K562 (cell line): ENCODE results near the gene PHACTR2. TPM values are rescaled to one million over a fixed set of nuclear protein-coding genes. Genes with fewer than 3 reads are reported as not detected.
A peak's percentile ranks its signal among the peaks of the same experiment; 100 is the strongest.

Experiments used
- CEBPG ChIP-seq, 3 experiments: fragments of 200-800 bp in 1 of 3; sonication (Bioruptor generic) in 1 of 3; sonication (generic) in 1 of 3; formaldehyde crosslinking in 1 of 3; IDR thresholded peaks in 2 of 3; conservative IDR thresholded peaks in 1 of 3; 2 replicates each; pipeline versions ENCODE4 v1.6.1 to v1.8.0; 2016 to 2022; ENCODE audit warnings: missing compliant biosample characterization in 2 of 3, missing genetic modification characterization in 2 of 3, mild to moderate bottlenecking in 1 of 3, missing genetic modification reagents in 1 of 3
- CHD4 ChIP-seq: fragments of 200-600 bp; sonication (generic); IDR thresholded peaks from 3 replicates; pipeline ENCODE4 v1.6.1; 2012; ENCODE audit warnings: low read depth, mild to moderate bottlenecking, mixed read lengths, low read length, inconsistent platforms; ENCODE audit not compliant: insufficient read depth, insufficient replicate concordance, poor library complexity, severe bottlenecking
- CXXC5 ChIP-seq: fragments of 250-450 bp; sonication (Bioruptor Pico); IDR thresholded peaks from 2 replicates; pipeline ENCODE4 v1.8.0; 2022; ENCODE audit warnings: inconsistent platforms, mild to moderate bottlenecking, moderate library complexity
- DLX4 ChIP-seq: fragments of 250-450 bp; sonication (Bioruptor Pico); IDR thresholded peaks from 2 replicates; pipeline ENCODE4 v1.6.1; 2021; ENCODE audit warnings: mild to moderate bottlenecking
- E2F6 ChIP-seq, 2 experiments: IDR thresholded peaks; 2 replicates each; pipeline ENCODE4 v1.6.1; 2011; ENCODE audit warnings: borderline replicate concordance in 1 of 2, control low read depth in 1 of 2, low read depth in 1 of 2, low read length in 1 of 2, mild to moderate bottlenecking in 1 of 2, mixed read lengths in 1 of 2, moderate library complexity in 1 of 2; ENCODE audit not compliant: insufficient read depth in 1 of 2, insufficient read length in 1 of 2, poor library complexity in 1 of 2, severe bottlenecking in 1 of 2; ENCODE audit errors: extremely low read depth in 1 of 2
- FIP1L1 ChIP-seq: fragments of 200-400 bp; formaldehyde crosslinking; IDR thresholded peaks from 2 replicates; pipeline ENCODE4 v1.6.1; 2018; ENCODE audit warnings: mild to moderate bottlenecking, low read depth, low read length; ENCODE audit not compliant: poor library complexity, severe bottlenecking
- FOXM1 ChIP-seq, 2 experiments: fragments of 450-650 bp in 1 of 2; sonication (generic) in 1 of 2; formaldehyde crosslinking in 1 of 2; IDR thresholded peaks; 2 replicates each; pipeline versions ENCODE4 v1.6.1 to v1.9.0; 2017 to 2022; ENCODE audit warnings: low read depth in 2 of 2, mild to moderate bottlenecking in 2 of 2, missing genetic modification reagents in 1 of 2, moderate library complexity in 1 of 2
- GABPB1 ChIP-seq: sonication (generic); formaldehyde crosslinking; IDR thresholded peaks from 2 replicates; pipeline ENCODE4 v1.8.0; 2022; ENCODE audit warnings: mild to moderate bottlenecking, missing genetic modification reagents
- HMGN3 ChIP-seq: IDR thresholded peaks from 2 replicates; pipeline ENCODE4 v1.6.1; 2011; ENCODE audit warnings: borderline replicate concordance, low read depth, mild to moderate bottlenecking, mixed read lengths, low read length; ENCODE audit not compliant: insufficient read length; ENCODE audit errors: extremely low read depth
- KLF16 ChIP-seq: IDR thresholded peaks from 2 replicates; pipeline ENCODE4 v1.6.1; 2016; ENCODE audit warnings: antibody characterized with exemption
- MLX ChIP-seq, 2 experiments: fragments of 450-650 bp in 1 of 2; sonication (generic) in 1 of 2; formaldehyde crosslinking; conservative IDR thresholded peaks; 2 replicates each; pipeline versions ENCODE4 v1.4.0 to v1.8.1; 2020 to 2022; ENCODE audit warnings: mild to moderate bottlenecking in 1 of 2, missing genetic modification reagents in 1 of 2
- NONO ChIP-seq, 2 experiments: fragments of 200-400 bp in 1 of 2; fragments of 450-650 bp in 1 of 2; formaldehyde crosslinking in 1 of 2; IDR thresholded peaks; 2 replicates each; pipeline ENCODE4 v1.6.1; 2017; ENCODE audit warnings: low read depth in 2 of 2, mild to moderate bottlenecking in 2 of 2, moderate library complexity in 2 of 2, low read length in 1 of 2
- PCBP1 ChIP-seq: fragments of 200-400 bp; formaldehyde crosslinking; IDR thresholded peaks from 2 replicates; pipeline ENCODE4 v1.6.1; 2018; ENCODE audit warnings: mild to moderate bottlenecking, low read depth, low read length; ENCODE audit not compliant: poor library complexity, severe bottlenecking
- PHF8 ChIP-seq: fragments of 200-600 bp; sonication (generic); IDR thresholded peaks from 2 replicates; pipeline ENCODE4 v1.6.1; 2012; ENCODE audit warnings: mixed run types, mild to moderate bottlenecking, inconsistent platforms, low read length, moderate library complexity, borderline replicate concordance
- SIN3B ChIP-seq: fragments of 450-650 bp; IDR thresholded peaks from 2 replicates; pipeline ENCODE4 v1.6.1; 2017; ENCODE audit warnings: low read depth, mild to moderate bottlenecking, moderate library complexity
- SOX6 ChIP-seq: fragments of 450-650 bp; IDR thresholded peaks from 2 replicates; pipeline ENCODE4 v1.6.1; 2014; ENCODE audit warnings: mild to moderate bottlenecking
- TEAD1 ChIP-seq, 2 experiments: fragments of 450-650 bp in 1 of 2; sonication (generic) in 1 of 2; formaldehyde crosslinking; IDR thresholded peaks; 2 replicates each; pipeline versions ENCODE4 v1.4.0 to v1.8.0; 2020 to 2022; ENCODE audit warnings: mild to moderate bottlenecking in 2 of 2, missing genetic modification reagents in 1 of 2
- ZNF24 ChIP-seq: fragments of 450-650 bp; IDR thresholded peaks from 2 replicates; pipeline ENCODE4 v1.6.1; 2016
- ZNF655 ChIP-seq: fragments of 250-450 bp; sonication (Bioruptor Pico); IDR thresholded peaks from 2 replicates; pipeline ENCODE4 v1.5.0; 2021
- ZNF785 ChIP-seq: fragments of 250-450 bp; sonication (Bioruptor Pico); IDR thresholded peaks from 2 replicates; pipeline ENCODE4 v1.4.0; 2020; ENCODE audit warnings: mild to moderate bottlenecking
- polyA plus RNA-seq, 8 experiments: library from polyadenylated mRNA; depleted of rRNA in 4 of 8; stranded (reverse) in 5 of 8; unstranded in 3 of 8; fragments of >200 nt; fragmentation: Nextera tagmentation in 2 of 8; fragmentation: Illumina TruSeq in 1 of 8; extraction: Ambion mirVana in 2 of 8; extraction: Trizol in 1 of 8; gene quantifications; 2 replicates each; pipeline versions ENCODE4 v1.2.1 to v1.2.3, GENCODE V29; 2011 to 2014; ENCODE audit warnings: inconsistent platforms in 1 of 8, missing spikeins in 1 of 8
- total RNA-seq, 7 experiments: library from RNA; depleted of rRNA in 6 of 7; stranded (reverse); fragments of >200 nt in 6 of 7; fragmentation: Illumina TruSeq in 2 of 7; extraction: Trizol in 2 of 7; gene quantifications; 2 replicates each; pipeline versions ENCODE4 v1.2.1 to v1.2.3, GENCODE V29; 2011 to 2021; ENCODE audit warnings: low replicate concordance in 1 of 7

PHACTR2 gene
- total and polyA plus RNA-seq, 9 of the 15 experiments (the other 6 are each of a cell fraction or from before 2014, with no cell fraction given): 5.3 to 52.5 (median 22.9) TPM

GRCh38 chr6:143677891-143678791 lies at the start of gene PHACTR2 (continued):
- no peak for TF ChIP-seq CHD4
- TF ChIP-seq MLX (CRISPR knock-in tag; conservative IDR thresholded peaks at IDR 0.05): no peak
- no peak for TF ChIP-seq FOXM1 (IDR thresholded peaks at IDR 0.05; ENCODE audit: low read depth)
- 0 out of 2 replicates have a peak, but pooled peaks have one; percentile 72 for TF ChIP-seq FOXM1 (CRISPR knock-in tag; IDR thresholded peaks at IDR 0.05; ENCODE audit: low read depth)
- TF ChIP-seq TEAD1 (CRISPR knock-in tag; IDR thresholded peaks at IDR 0.05): 0 out of 4 replicates have a peak, but pooled peaks of 1 of the 2 experiments have one; percentile 46
- peak; percentile 56 to 83 for TF ChIP-seq E2F6 (IDR thresholded peaks at IDR 0.05; ENCODE audit: borderline replicate concordance in 1 of 2, extremely low read depth in 1 of 2, insufficient read depth in 1 of 2, insufficient read length in 1 of 2, low read depth in 1 of 2, low read length in 1 of 2, poor library complexity in 1 of 2, severe bottlenecking in 1 of 2)
- 0 out of 2 replicates have a peak, but pooled peaks have one; percentile 9 for TF ChIP-seq SOX6
- TF ChIP-seq DLX4: no peak
- peak; percentile 80 for TF ChIP-seq CXXC5 (CRISPR knock-in tag)
- 0 out of 2 replicates have a peak, but pooled peaks have one; percentile 56 for TF ChIP-seq ZNF24
- peak; percentile 65 for TF ChIP-seq HMGN3
- TF ChIP-seq KLF16: peak; percentile 31; the same call in 1 of the 2 replicates
- TF ChIP-seq FIP1L1: peak; percentile 86
- TF ChIP-seq PCBP1: peak; percentile 95
- TF ChIP-seq ZNF785 (CRISPR knock-in tag): no peak
- TF ChIP-seq GABPB1: peak; percentile 48
- peak; percentile 47; the same call in 1 of the 2 replicates for TF ChIP-seq SIN3B
- TF ChIP-seq ZNF655 (CRISPR knock-in tag): no peak
- no peak for TF ChIP-seq CEBPG (CRISPR knock-in tag; IDR thresholded peaks at IDR 0.05)
- no peak for TF ChIP-seq CEBPG (tag; conservative IDR thresholded peaks at IDR 0.05 in 1 of 2, IDR thresholded peaks at IDR 0.05 in 1 of 2)
- TF ChIP-seq NONO (IDR thresholded peaks at IDR 0.05; ENCODE audit: low read depth in 2 of 2, low read length in 1 of 2): peak; percentile 18 to 26; a peak in 2 of 4 replicates
- peak; percentile 89; the same call in 1 of the 2 replicates for TF ChIP-seq PHF8
